K562 (cell line): ENCODE measurements around the gene OVOL1. TPM values are rescaled to one million over a fixed set of nuclear protein-coding genes. Genes with fewer than 3 reads are reported as not detected.

Experiments
- ATAC-seq: fragments of 200-7000 bp; cut with Tn5 transposase; 3 replicates; pipeline ENCODE4 v1.9.1; 2020; ENCODE audit warnings: moderate library complexity
- BruUV-seq: library from RNA; stranded (reverse); fragments of 400-500 nt; replicated peaks from 2 replicates; lab custom pipeline; 2021; lab: Mats Ljungman, UMichigan
- CTCF ChIA-PET: fragments of 300-600 bp; formaldehyde crosslinking; extraction: SDS; loops from one replicate; lab custom pipeline; 2021; ENCODE audit warnings: low intra/inter-chr PET ratio; lab: Yijun Ruan, JAX
- POLR2A ChIA-PET: fragments of 300-600, 350-650 bp; sonication (Branson Sonifier 250); formaldehyde crosslinking; extraction: SDS; loops from one replicate; lab custom pipeline; 2021; ENCODE audit warnings: antibody characterized with exemption, inconsistent platforms; lab: Yijun Ruan, JAX
- DNase-seq, 4 experiments: peaks; one replicate each; pipeline versions ENCODE4 v3.0.0 to v3.0.0-alpha.2; 2011 to 2018; ENCODE audit warnings: low spot score in 3 of 4, mixed read lengths in 3 of 4; ENCODE audit errors: extremely low read depth in 1 of 4
- FAIRE-seq: peaks from 2 replicates; lab custom pipeline; 2011; peaks lifted over from hg19 to GRCh38; lab: Jason Lieb, UNC
- H2AFZ ChIP-seq: 2 replicates; pipeline ENCODE4 v1.6.0; 2011; ENCODE audit warnings: low read depth, low read length, control low read depth, inconsistent platforms
- H3K27ac ChIP-seq: fragments of 200-600 bp; 3 replicates; pipeline ENCODE4 v1.8.0; 2011; ENCODE audit warnings: low read depth, mild to moderate bottlenecking, control low read depth, inconsistent platforms, low read length, moderate library complexity, mixed read lengths; ENCODE audit errors: extremely low read depth
- H3K27me3 ChIP-seq, 2 experiments: fragments of 300-600 bp in 1 of 2; 2 replicates in 1 of 2; 3 replicates in 1 of 2; pipeline versions ENCODE4 v1.6.0 to v1.8.0; 2011; ENCODE audit warnings: inconsistent platforms in 2 of 2, low read length in 2 of 2, mild to moderate bottlenecking in 1 of 2, mixed read lengths in 1 of 2, moderate library complexity in 1 of 2; ENCODE audit not compliant: control insufficient read depth in 2 of 2, insufficient read depth in 2 of 2
- H3K36me3 ChIP-seq: fragments of 300-600 bp; 3 replicates; pipeline ENCODE4 v1.8.0; 2011; ENCODE audit warnings: mild to moderate bottlenecking, low read length, inconsistent platforms; ENCODE audit not compliant: control insufficient read depth, insufficient read depth
- H3K4me1 ChIP-seq, 2 experiments: fragments of 200-600 bp in 1 of 2; replicated peaks in 1 of 2; 2 replicates in 1 of 2; 3 replicates in 1 of 2; pipeline versions ENCODE4 v1.5.1 to v1.8.0; 2011; ENCODE audit warnings: inconsistent platforms in 2 of 2, low read length in 2 of 2, mild to moderate bottlenecking in 1 of 2, mixed read lengths in 1 of 2, moderate library complexity in 1 of 2; ENCODE audit not compliant: control insufficient read depth in 2 of 2, insufficient read depth in 2 of 2
- H3K4me2 ChIP-seq: 2 replicates; pipeline ENCODE4 v1.6.1; 2011; ENCODE audit warnings: low read length, control low read depth, inconsistent platforms, mixed read lengths; ENCODE audit not compliant: insufficient read depth
- H3K4me3 ChIP-seq: fragments of 200-600 bp; sonication (generic), shearing (Covaris generic); 2 replicates; pipeline ENCODE4 v1.5.1; 2016; ENCODE audit warnings: control low read depth, inconsistent platforms
- H3K79me2 ChIP-seq: fragments of 200-600 bp; 3 replicates; pipeline ENCODE4 v1.8.0; 2011; ENCODE audit warnings: low read length, inconsistent platforms; ENCODE audit not compliant: control insufficient read depth, insufficient read depth
- H3K9ac ChIP-seq, 2 experiments: 2 replicates each; pipeline versions ENCODE4 v1.6.0 to v1.6.1; 2011; ENCODE audit warnings: low read depth in 2 of 2, low read length in 2 of 2, control low read depth in 1 of 2, inconsistent platforms in 1 of 2, mild to moderate bottlenecking in 1 of 2, mixed read lengths in 1 of 2; ENCODE audit not compliant: insufficient read depth in 1 of 2
- H3K9me1 ChIP-seq: one replicate; pipeline ENCODE4 v1.6.0; 2011; ENCODE audit warnings: inconsistent platforms, mild to moderate bottlenecking, low read length, moderate library complexity; ENCODE audit not compliant: control insufficient read depth, insufficient read depth
- H3K9me3 ChIP-seq: replicated peaks from 2 replicates; pipeline ENCODE4 v1.5.1; 2011; ENCODE audit warnings: low read depth, low read length, inconsistent platforms; ENCODE audit not compliant: control insufficient read depth, insufficient read depth
- H4K20me1 ChIP-seq: replicated peaks from 2 replicates; pipeline ENCODE4 v1.6.1; 2011; ENCODE audit warnings: low read length, inconsistent platforms, mixed read lengths; ENCODE audit not compliant: control insufficient read depth, insufficient read depth
- KDM5B ChIP-seq: fragments of 200-600 bp; sonication (generic); IDR thresholded peaks from 2 replicates; pipeline ENCODE4 v1.6.1; 2012; ENCODE audit warnings: low read depth, mild to moderate bottlenecking, moderate library complexity, low read length, control low read depth, inconsistent platforms; ENCODE audit not compliant: insufficient replicate concordance
- MECOM ChIP-seq: fragments of 250-450 bp; sonication (Bioruptor Pico); IDR thresholded peaks from 2 replicates; pipeline ENCODE4 v1.8.0; 2022; ENCODE audit warnings: inconsistent platforms
- NBN ChIP-seq: fragments of 450-650 bp; IDR thresholded peaks from 2 replicates; pipeline ENCODE4 v1.6.1; 2016; ENCODE audit warnings: low read depth, mild to moderate bottlenecking
- SMAD2 ChIP-seq: fragments of 150-350 bp; IDR thresholded peaks from 2 replicates; pipeline ENCODE4 v1.6.1; 2014; ENCODE audit warnings: low read depth, mild to moderate bottlenecking, low read length
- ZBTB34 ChIP-seq: fragments of 250-450 bp; sonication (Bioruptor Pico); IDR thresholded peaks from 2 replicates; pipeline ENCODE4 v1.8.0; 2021; ENCODE audit warnings: mild to moderate bottlenecking, moderate library complexity
- ZBTB40 ChIP-seq, 2 experiments: fragments of 450-650 bp in 1 of 2; sonication (generic) in 1 of 2; formaldehyde crosslinking in 1 of 2; IDR thresholded peaks; 2 replicates each; pipeline versions ENCODE4 v1.7.1 to v1.9.0; 2016 to 2022; ENCODE audit warnings: inconsistent platforms in 1 of 2, mild to moderate bottlenecking in 1 of 2, missing genetic modification reagents in 1 of 2
- ZNF398 ChIP-seq: fragments of 250-450 bp; sonication (Bioruptor Pico); IDR thresholded peaks from 2 replicates; pipeline ENCODE4 v1.8.0; 2021; ENCODE audit warnings: moderate library complexity, mild to moderate bottlenecking, inconsistent platforms
- ZNF77 ChIP-seq: fragments of 250-450 bp; sonication (Bioruptor Pico); IDR thresholded peaks from 2 replicates; pipeline ENCODE4 v1.5.0; 2020
- WGBS: fragments of 100-300 bp; shearing (Covaris generic); methylation state at CpG from one replicate; pipeline ENCODE4 v1.1.6; 2016; ENCODE audit warnings: low coverage, mixed read lengths; ENCODE audit not compliant: insufficient coverage; ENCODE audit errors: missing lambda C conversion rate; 5-methylcytosine and 5-hydroxymethylcytosine counted together
- in situ Hi-C: fragments of 300-500 bp; cut with MboI; formaldehyde crosslinking; loops from 4 replicates; pipeline ENCODE4 v1.15.0; 2018; ENCODE audit warnings: inconsistent platforms, mixed read lengths
- intact Hi-C: fragments of 100-400 bp; cut with micrococcal nuclease; formaldehyde crosslinking; loops from 2 replicates; pipeline ENCODE4 v1.14.2; 2022
- polyA plus RNA-seq, 8 experiments: library from polyadenylated mRNA; depleted of rRNA in 4 of 8; stranded (reverse) in 5 of 8; unstranded in 3 of 8; fragments of >200 nt; fragmentation: Nextera tagmentation in 2 of 8; fragmentation: Illumina TruSeq in 1 of 8; extraction: Ambion mirVana in 2 of 8; extraction: Trizol in 1 of 8; gene quantifications; 2 replicates each; pipeline versions ENCODE4 v1.2.1 to v1.2.3, GENCODE V29; 2011 to 2014; ENCODE audit warnings: inconsistent platforms in 1 of 8, missing spikeins in 1 of 8
- total RNA-seq, 7 experiments: library from RNA; depleted of rRNA in 6 of 7; stranded (reverse); fragments of >200 nt in 6 of 7; fragmentation: Illumina TruSeq in 2 of 7; extraction: Trizol in 2 of 7; gene quantifications; 2 replicates each; pipeline versions ENCODE4 v1.2.1 to v1.2.3, GENCODE V29; 2011 to 2021; ENCODE audit warnings: low replicate concordance in 1 of 7

OVOL1 gene
- total and polyA plus RNA-seq, 9 of the 15 experiments (the other 6 are each of a cell fraction or from before 2014, with no cell fraction given), result 0.09 TPM; not detected in 8

GRCh38 chr11:65817312-65817834, 30.5 kb downstream of the OVOL1 start:
- in situ Hi-C loops (no loop called here), intact Hi-C loops (loop anchor here (2.0 to 10.0 kb wide), 3 partner anchors 35 to 273 kb away; partner anchors contain the start of gene AP5B1)
- H3K9me1 ChIP-seq, result no peaks in the 10 kb centered on the region
- TF ChIP-seq SMAD2 (no peak), NBN (no peak), ZBTB34 (CRISPR knock-in tag) (no peak), ZBTB40 (IDR thresholded peaks at IDR 0.05) (peak; percentile 39; the same call in 1 of the 2 replicates), ZBTB40 (CRISPR knock-in tag; IDR thresholded peaks at IDR 0.05) (no peak), KDM5B (no peak), ZNF398 (CRISPR knock-in tag) (no peak), MECOM (CRISPR knock-in tag) (0 out of 2 replicates have a peak, but pooled peaks have one; percentile 12), ZNF77 (no peak)

More at GRCh38 chr11:65817312-65817834, 30.5 kb downstream of the OVOL1 start:
- Histone ChIP-seq H4K20me1 (no peaks in the 10 kb centered on the region), H2AFZ (peak overlapping the region; percentile 97), H3K27ac (no peak overlapping the region), H3K4me1 (peaks cover 0 to 17% of the 10 kb centered on the region in 2 experiments; a peak in 2 of 5 replicates), H3K4me2 (peak overlapping the region; percentile 78), H3K9me3 (no peaks in the 10 kb centered on the region), H3K27me3 (peaks cover 3 to 7% of the 10 kb centered on the region in 2 experiments; a peak in 3 of 5 replicates), H3K9ac (peak overlapping the region; percentile 63 to 94; a peak in 3 of 4 replicates), H3K4me3 (peak overlapping the region; percentile 49), H3K79me2 (no peaks in the 10 kb centered on the region), H3K36me3 (no peaks in the 10 kb centered on the region)
- FAIRE-seq (peak; percentile 72), ATAC-seq (no peak), DNase-seq (peak in 2 of 4 experiments; percentile 14 to 15)
- WGBS, result 50% methylated on average over 4 of the region's 5 CpGs
- CTCF ChIA-PET, result interaction anchor here (0.6 to 3.1 kb wide), 15 partner anchors 38 to 435 kb away, joined by 3 to 45 read pairs (median 5); partner anchors contain the start of genes AP5B1, CFL1, KAT5 and SLC25A45
- POLR2A ChIA-PET, result interaction anchor here (0.6 to 3.5 kb wide), 7 partner anchors 10 to 318 kb away, joined by 3 to 12 read pairs (median 3); partner anchors contain the start of genes AP5B1 and RNASEH2C
- TSS peak; percentile 68 for BruUV-seq
